K562 (cell line): ENCODE data around the gene CCDC106. TPM values are rescaled to one million over a fixed set of nuclear protein-coding genes. Genes with fewer than 3 reads are reported as not detected.

Experiments
- CBFA2T2 ChIP-seq: fragments of 450-650 bp; conservative IDR thresholded peaks from 2 replicates; pipeline ENCODE4 v1.6.1; 2017; ENCODE audit warnings: mild to moderate bottlenecking
- ETS2 ChIP-seq: IDR thresholded peaks from 2 replicates; pipeline ENCODE4 v1.6.1; 2016; ENCODE audit warnings: borderline replicate concordance, missing genetic modification characterization, mild to moderate bottlenecking, moderate library complexity, missing compliant biosample characterization; ENCODE audit not compliant: poor library complexity, severe bottlenecking
- KLF1 ChIP-seq: fragments of 450-650 bp; IDR thresholded peaks from 2 replicates; pipeline ENCODE4 v1.6.1; 2016; ENCODE audit warnings: missing genetic modification characterization, missing compliant biosample characterization
- MIER1 ChIP-seq: fragments of 450-650 bp; IDR thresholded peaks from 2 replicates; pipeline ENCODE4 v1.6.1; 2016; ENCODE audit warnings: antibody characterized with exemption, mild to moderate bottlenecking, low read depth
- MTA2 ChIP-seq: fragments of 450-650 bp; IDR thresholded peaks from 2 replicates; pipeline ENCODE4 v1.6.1; 2016; ENCODE audit warnings: low read depth
- NUFIP1 ChIP-seq: fragments of 450-650 bp; IDR thresholded peaks from 2 replicates; pipeline ENCODE4 v1.6.1; 2018; ENCODE audit not compliant: partially characterized antibody
- OTX1 ChIP-seq: fragments of 450-650 bp; formaldehyde crosslinking; IDR thresholded peaks from 2 replicates; pipeline ENCODE4 v1.4.0; 2022; ENCODE audit warnings: mild to moderate bottlenecking
- REST ChIP-seq, 2 experiments: fragments of 450-650 bp; formaldehyde crosslinking in 1 of 2; IDR thresholded peaks; 2 replicates each; pipeline versions ENCODE4 v1.4.0 to v1.6.1; 2014 to 2020; ENCODE audit warnings: mild to moderate bottlenecking in 2 of 2, borderline replicate concordance in 1 of 2, low read depth in 1 of 2
- SMARCB1 ChIP-seq: IDR thresholded peaks from 2 replicates; pipeline ENCODE4 v1.6.1; 2011; ENCODE audit warnings: improper control_type of control experiment, low read depth; ENCODE audit not compliant: insufficient read length
- SREBF1 ChIP-seq: fragments of 150-350 bp; IDR thresholded peaks from 2 replicates; pipeline ENCODE4 v1.6.1; 2014; ENCODE audit warnings: antibody characterized with exemption, low read depth, low read length, borderline replicate concordance
- polyA plus RNA-seq, 8 experiments: library from polyadenylated mRNA; depleted of rRNA in 4 of 8; stranded (reverse) in 5 of 8; unstranded in 3 of 8; fragments of >200 nt; fragmentation: Nextera tagmentation in 2 of 8; fragmentation: Illumina TruSeq in 1 of 8; extraction: Ambion mirVana in 2 of 8; extraction: Trizol in 1 of 8; gene quantifications; 2 replicates each; pipeline versions ENCODE4 v1.2.1 to v1.2.3, GENCODE V29; 2011 to 2014; ENCODE audit warnings: inconsistent platforms in 1 of 8, missing spikeins in 1 of 8
- total RNA-seq, 7 experiments: library from RNA; depleted of rRNA in 6 of 7; stranded (reverse); fragments of >200 nt in 6 of 7; fragmentation: Illumina TruSeq in 2 of 7; extraction: Trizol in 2 of 7; gene quantifications; 2 replicates each; pipeline versions ENCODE4 v1.2.1 to v1.2.3, GENCODE V29; 2011 to 2021; ENCODE audit warnings: low replicate concordance in 1 of 7
- TF ChIP-seq, protein P1 (sequence below): sonication (generic); formaldehyde crosslinking; IDR thresholded peaks from 2 replicates; pipeline ENCODE4 v1.4.0; 2020; ENCODE audit warnings: mild to moderate bottlenecking, missing genetic modification reagents

CCDC106 gene
- total and polyA plus RNA-seq, 9 of the 15 experiments (the other 6 are each of a cell fraction or from before 2014, with no cell fraction given) = 0.10 to 27.5 (median 15.0) TPM; not detected in 1

DNA sequence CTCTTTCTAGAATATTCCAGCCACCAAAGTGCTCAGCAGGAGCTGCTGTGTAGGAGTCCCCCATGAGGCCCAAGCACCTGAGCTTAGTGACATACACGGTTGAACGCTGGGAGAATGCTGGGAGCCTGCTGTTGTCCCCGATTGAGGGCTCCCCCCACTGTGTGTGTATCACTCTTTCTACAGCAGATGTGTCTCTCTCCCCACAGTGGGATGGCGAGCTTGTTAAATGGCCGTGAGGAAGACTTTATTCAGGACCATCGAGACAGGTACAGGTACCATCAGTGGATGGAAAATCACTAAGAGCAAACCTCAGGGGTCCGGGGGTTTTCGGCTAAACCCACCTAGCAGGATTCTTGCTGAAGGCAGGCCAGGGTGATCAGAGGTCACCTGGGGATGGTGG, 49.7 kb downstream of the CCDC106 start (continued):
- TF ChIP-seq OTX1 (CRISPR knock-in tag) (no peak), MTA2 (no peak), MIER1 (no peak), SMARCB1 (no peak), ETS2 (tag) (no peak), CBFA2T2 (no peak), SREBF1 (no peak), REST (IDR thresholded peaks at IDR 0.05; ENCODE audit: borderline replicate concordance) (no peak), REST (CRISPR knock-in tag; IDR thresholded peaks at IDR 0.05; ENCODE audit: low read depth) (no peak), KLF1 (tag) (no peak), NUFIP1 (no peak)
- TF ChIP-seq, protein P1, sequence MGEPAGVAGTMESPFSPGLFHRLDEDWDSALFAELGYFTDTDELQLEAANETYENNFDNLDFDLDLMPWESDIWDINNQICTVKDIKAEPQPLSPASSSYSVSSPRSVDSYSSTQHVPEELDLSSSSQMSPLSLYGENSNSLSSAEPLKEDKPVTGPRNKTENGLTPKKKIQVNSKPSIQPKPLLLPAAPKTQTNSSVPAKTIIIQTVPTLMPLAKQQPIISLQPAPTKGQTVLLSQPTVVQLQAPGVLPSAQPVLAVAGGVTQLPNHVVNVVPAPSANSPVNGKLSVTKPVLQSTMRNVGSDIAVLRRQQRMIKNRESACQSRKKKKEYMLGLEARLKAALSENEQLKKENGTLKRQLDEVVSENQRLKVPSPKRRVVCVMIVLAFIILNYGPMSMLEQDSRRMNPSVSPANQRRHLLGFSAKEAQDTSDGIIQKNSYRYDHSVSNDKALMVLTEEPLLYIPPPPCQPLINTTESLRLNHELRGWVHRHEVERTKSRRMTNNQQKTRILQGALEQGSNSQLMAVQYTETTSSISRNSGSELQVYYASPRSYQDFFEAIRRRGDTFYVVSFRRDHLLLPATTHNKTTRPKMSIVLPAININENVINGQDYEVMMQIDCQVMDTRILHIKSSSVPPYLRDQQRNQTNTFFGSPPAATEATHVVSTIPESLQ (CRISPR knock-in tag) = no peak
